ENCODE measurements around the gene WDR5.

WDR5 gene

GRCh38 chr9:134193912-134194535 lies 58.1 kb downstream of the WDR5 start:
- TF ChIP-seq CTCF (conservative IDR thresholded peaks at IDR 0.05; ENCODE audit: low read depth, low read length), result no peak
- no peak for DNase-seq (ENCODE audit: low read depth)
- H3K4me3 ChIP-seq (ENCODE audit: low read depth, low read length), result no peak overlapping the region

DNA sequence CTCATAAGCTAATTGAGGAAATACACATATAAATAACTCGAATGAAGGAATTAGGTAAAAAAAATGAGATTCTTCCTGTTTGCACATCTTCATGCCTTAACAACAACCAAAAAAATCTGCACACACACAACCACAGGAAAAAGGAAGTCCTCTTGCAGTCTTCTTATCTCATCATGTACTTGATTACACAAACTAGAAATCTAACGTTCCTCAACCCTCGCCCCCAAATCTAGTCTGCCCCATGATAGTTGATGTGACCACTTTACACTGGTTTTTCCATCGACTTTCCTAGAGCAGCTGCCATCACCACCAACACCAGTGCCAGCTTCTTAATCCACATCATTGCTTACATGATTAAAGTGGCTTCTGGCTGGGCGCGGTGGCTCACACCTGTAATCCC lies 59.7 kb downstream of the WDR5 start:
- DNase-seq (ENCODE audit: low read depth), result no peak
- H3K4me3 ChIP-seq (ENCODE audit: low read depth, low read length), result no peak overlapping the region
- no peak for TF ChIP-seq CTCF (conservative IDR thresholded peaks at IDR 0.05; ENCODE audit: low read depth, low read length)

GRCh38 chr9:134196911-134197310 lies 61.0 kb downstream of the WDR5 start:
- DNase-seq (ENCODE audit: low read depth), result no peak
- TF ChIP-seq CTCF (conservative IDR thresholded peaks at IDR 0.05; ENCODE audit: low read depth, low read length), result no peak
- no peak overlapping the region for H3K4me3 ChIP-seq (ENCODE audit: low read depth, low read length)

GRCh38 chr9:134198791-134199190 lies 62.9 kb downstream of the WDR5 start:
- H3K4me3 ChIP-seq (ENCODE audit: low read depth, low read length), result no peak overlapping the region
- TF ChIP-seq CTCF (conservative IDR thresholded peaks at IDR 0.05; ENCODE audit: low read depth, low read length), result no peak
- DNase-seq (ENCODE audit: low read depth), result no peak

- no peak for DNase-seq (ENCODE audit: low read depth)
- no peak overlapping the region for H3K4me3 ChIP-seq (ENCODE audit: low read depth, low read length)
- no peak for TF ChIP-seq CTCF (conservative IDR thresholded peaks at IDR 0.05; ENCODE audit: low read depth, low read length)
Measured at GRCh38 chr9:134200730-134201129, 64.8 kb downstream of the WDR5 start.

DNA sequence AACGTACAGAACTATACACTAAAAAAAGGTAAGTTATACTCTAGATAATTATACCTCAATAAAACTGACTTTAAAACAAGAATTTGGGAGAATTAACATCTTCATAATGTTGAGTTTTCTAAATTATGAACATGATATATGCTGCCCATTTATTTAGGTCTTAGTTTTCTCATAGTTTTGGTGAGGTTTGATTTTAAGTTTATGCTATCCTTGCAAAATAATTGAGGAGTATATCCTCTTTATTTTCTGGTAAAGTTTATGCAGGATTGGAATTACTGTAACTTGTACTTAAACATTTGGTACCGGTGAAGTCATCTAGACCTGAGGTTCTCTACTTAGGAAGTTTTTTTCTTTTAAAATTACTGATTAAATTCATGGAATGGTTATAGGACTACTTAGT lies 67.3 kb downstream of the WDR5 start:
- no peak overlapping the region for H3K4me3 ChIP-seq (ENCODE audit: low read depth, low read length)
- TF ChIP-seq CTCF (conservative IDR thresholded peaks at IDR 0.05; ENCODE audit: low read depth, low read length), result no peak
- no peak for DNase-seq (ENCODE audit: low read depth)

- no peak for TF ChIP-seq CTCF (conservative IDR thresholded peaks at IDR 0.05; ENCODE audit: low read depth, low read length)
- no peak for DNase-seq (ENCODE audit: low read depth)
- H3K4me3 ChIP-seq (ENCODE audit: low read depth, low read length), result no peak overlapping the region
Measured at GRCh38 chr9:134204041-134204440, 68.2 kb downstream of the WDR5 start.

Data from choroid plexus epithelial cell (primary cell).